SIG-M5 treated with dmso at 0.1 percent for 504 hours (cell line): ENCODE measurements around the gene FALEC.
A peak's percentile ranks its signal among the peaks of the same experiment; 100 is the strongest.

Source experiments
- DNase-seq: peaks from one replicate; lab custom pipeline; 2025; ENCODE audit not compliant: unreplicated experiment; lab: John Stamatoyannopoulos, UW

Gene FALEC

GRCh38 chr1:150511985-150512660 lies 3.4 kb upstream of the FALEC start:
- DNase-seq, result no peak

- DNase-seq, result no peak
These were observed 2.7 kb upstream of the FALEC start for GRCh38 chr1:150512846-150513245.

GRCh38 chr1:150513351-150513791 lies 2.2 kb upstream of the FALEC start:
- no peak for DNase-seq

GRCh38 chr1:150514260-150514659 lies 1.3 kb upstream of the FALEC start:
- DNase-seq, result no peak

DNA sequence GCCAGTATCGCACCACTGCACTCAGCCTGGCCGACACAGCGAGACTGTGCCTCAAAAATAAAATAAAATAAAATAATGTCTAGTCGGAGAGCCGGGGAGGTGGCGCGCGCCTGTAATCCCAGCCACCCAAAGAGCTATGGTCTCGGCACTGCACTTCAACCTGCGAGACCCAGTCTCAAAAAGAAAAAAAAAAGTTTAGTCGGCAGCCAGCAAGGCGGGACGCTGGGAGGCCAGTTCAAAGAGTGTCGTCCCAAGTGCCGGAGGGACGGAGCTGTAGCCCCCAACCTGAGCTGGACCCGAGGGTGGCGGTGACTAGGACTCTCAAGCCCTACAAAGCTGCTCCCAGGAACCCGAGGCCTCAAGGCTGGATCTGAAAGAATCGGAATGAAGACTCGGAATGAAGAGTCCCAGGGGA lies 632 bp upstream of the FALEC start:
- DNase-seq, result no peak

GRCh38 chr1:150516050-150516591 lies 569 bp downstream of the FALEC start:
- peak; percentile 55 for DNase-seq

- DNase-seq, result peak; percentile 39
These were observed 1.1 kb downstream of the FALEC start for GRCh38 chr1:150516616-150517015.

DNA sequence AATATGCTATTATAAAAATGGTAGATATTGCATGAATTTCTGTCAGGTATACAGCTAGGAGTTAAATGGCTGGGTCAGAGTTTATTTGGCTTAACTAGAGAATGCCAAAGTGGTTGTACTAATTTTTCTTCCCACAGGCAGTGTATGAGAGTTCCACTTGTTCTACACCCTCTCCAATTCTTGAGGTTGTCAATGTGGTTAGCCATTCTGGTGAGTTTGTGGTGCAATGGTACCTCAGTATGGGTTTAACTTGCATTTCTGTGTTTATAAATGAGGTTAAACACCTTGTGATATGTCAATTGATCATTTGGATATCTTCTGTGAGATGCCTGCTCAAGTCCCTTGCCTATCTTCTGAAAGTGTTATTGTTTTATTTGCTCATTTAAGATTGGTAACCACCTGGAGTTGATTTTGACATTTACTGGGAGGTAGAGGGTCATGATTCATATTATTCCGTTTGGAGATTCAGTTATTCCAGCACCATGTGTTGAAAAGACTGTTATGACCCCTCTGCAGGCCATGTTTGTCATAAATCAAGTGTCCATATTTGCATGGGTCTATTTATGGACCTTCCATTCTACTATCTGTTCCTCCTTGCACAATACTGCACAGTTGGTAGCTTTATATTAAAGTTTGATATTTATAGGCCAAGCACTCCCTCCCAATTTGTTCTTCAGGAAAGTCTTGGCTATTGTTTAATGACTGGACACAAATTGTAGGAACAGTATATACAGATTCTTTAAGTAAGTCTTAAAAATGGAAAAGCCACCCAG lies 5.8 kb downstream of the FALEC start:
- DNase-seq, result no peak

DNA sequence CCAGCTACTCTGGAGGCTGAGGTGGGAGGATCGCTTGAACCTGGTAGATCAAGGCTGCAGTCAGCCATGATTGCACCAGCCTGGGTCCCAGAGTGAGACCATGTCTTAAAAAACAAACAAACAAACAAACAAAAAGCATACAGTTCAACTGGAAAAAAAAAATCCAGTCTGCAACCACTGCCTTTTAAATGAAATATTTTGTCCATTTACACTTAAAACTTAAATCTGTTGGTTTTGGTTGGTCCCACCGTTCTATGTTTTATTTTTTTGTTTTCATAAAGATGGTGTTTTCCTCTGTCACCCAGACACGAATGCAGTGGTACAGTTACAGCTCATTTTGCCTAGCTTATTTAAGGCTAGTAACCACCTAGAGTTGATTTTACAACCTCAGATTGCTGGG lies 9.8 kb downstream of the FALEC start:
- DNase-seq, result no peak

DNA sequence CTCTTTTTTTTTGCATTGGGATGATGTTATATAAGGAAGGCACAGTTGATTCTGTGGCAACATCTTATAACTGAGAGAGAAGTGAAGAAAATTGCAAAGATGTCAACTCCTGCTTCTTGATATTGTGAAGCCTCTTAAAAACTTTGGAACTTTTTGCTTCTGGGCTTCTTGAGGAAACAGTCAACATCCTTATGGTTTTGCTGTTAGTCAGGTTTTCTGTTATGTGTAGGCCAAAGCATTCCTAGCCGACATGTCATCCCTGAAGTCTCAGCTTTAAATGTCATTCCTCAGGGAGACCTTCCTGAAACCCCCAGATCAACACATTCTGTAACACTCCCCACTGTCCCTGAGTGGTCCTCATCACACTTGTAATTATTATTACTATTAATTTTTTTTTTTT lies 12.6 kb downstream of the FALEC start:
- no peak for DNase-seq

DNA sequence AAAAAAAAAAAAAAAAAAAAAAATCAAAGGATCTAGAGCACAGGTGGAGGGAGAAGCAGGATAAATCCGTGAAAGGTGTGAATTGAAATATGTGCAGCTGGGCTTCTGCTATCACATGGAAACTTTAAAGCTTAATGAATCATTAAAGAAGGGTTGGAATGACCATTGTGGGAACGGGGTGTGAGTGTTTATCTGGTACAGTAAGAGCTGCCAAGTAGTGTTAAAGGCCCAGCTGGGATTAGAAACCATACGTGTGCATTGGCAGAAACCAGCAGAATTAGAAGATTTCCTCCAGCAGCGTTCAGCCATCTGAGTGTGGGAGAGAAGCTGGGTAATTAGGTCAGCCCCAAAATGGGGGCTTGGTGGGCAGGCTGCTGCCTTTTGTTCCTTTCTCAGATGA lies 13.5 kb downstream of the FALEC start:
- no peak for DNase-seq

DNA sequence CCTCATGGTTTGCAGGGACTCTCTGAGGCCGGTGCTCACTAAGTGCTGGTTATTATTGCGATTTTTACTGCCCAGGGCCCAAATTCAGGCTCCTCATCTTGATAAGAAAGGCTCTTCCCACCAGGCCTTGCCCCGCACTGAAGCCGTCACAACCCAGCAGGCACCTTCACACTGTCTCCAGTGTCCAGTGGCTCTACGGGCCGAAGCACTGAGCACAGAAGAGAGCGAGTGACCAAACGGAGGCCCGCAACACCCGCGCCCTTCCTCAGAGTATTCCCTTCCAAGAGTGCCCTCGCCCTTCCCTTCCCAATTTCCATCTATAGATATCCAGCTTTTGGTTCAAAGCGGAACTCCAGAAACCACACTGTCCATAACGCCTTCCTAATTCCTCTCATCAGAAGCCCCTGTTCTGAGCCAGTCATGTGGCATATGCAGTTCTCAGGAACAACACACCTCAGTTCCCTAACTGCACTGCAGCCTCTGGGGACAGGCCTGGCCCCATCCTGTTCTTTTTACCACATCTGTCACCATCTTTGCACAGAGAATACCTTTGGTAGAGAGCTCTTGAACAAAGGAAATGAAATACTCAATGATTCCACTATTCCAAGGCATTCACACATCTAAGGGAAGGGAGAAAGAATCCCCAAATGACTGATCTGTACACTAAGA lies 15.1 kb downstream of the FALEC start:
- no peak for DNase-seq

GRCh38 chr1:150532860-150533259 lies 17.3 kb downstream of the FALEC start:
- no peak for DNase-seq

GRCh38 chr1:150534002-150534401 lies 18.4 kb downstream of the FALEC start:
- DNase-seq, result no peak

DNA sequence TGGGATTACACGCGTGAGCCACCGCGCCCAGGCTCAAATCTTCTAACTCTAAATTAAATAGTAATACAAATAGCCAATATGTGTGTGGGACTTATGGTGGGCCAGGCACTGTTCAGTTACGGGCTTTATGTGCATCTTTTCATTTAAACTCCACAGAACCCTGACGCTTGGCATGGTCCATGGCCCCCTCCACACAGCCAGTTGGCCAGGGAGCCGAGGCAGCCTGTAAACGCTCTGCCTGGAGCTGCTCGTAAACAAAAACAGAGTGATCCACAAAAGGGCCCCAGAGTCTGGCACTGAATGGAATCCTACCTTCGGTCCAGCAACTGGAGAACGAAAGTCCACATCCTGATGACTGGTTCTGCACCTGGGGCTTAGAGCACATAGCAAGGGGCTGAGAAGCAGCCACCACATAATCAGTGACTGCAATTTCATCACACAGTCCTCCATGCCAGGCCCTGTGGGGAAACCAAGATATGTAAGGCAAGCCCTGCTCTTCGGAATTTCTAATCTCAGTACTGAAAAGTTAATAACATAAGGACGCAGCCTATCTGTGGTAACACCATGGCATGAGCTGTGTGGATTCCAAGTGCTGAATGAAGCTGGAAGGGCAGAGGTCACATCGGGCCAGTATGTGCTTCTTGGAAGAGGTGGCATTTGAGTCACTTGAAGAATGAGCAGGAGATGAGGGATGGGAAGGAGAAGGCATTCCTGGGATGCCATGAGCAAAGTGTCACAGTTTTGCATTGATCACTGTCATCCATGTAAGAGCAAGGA lies 20.1 kb downstream of the FALEC start:
- no peak for DNase-seq

DNA sequence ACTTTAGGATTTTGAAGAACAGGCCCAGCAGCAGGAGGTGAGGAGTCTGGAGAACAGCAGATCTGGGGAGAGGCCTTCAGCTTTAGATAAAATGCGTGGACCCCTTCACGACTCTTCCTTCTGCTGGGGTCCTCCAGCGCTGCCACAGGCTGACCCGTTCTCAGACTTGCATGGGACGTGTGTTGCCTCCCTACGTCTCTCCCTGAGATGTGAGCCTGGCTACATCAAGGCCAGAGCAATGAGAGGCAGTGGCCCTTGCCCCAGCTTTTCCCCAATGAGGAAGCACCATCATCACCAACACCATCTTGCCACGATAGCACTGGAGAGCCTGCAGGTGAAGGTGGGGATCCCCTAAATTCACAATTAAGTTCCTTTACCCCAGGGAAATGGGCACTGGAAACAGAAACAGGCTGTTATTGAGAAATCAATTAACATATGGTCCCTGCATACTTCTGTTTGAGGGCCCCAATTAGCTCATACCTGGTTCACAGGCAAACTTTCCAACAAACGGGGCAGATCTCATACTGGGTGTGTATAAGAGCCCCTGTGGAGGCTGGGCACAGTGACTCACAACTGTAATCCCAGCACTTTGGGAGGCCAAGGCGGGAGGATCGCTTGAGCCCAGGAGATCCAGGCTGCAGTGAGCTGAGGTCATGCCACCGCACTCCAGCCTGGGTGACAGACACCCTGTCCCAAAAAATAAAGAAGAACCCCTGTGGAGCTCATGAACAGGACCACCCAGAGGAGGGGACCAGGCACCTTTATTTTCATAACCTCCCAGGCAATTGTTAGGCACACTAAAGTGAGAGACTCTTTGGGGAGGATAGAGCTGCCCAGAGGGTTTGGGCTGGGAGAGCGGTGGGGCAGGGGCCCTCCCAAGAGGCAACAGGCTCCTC lies 21.5 kb downstream of the FALEC start:
- no peak for DNase-seq

- no peak for DNase-seq
These were observed 22.5 kb downstream of the FALEC start for GRCh38 chr1:150537732-150538684.

GRCh38 chr1:150543500-150544143 lies 28.1 kb downstream of the FALEC start:
- no peak for DNase-seq
